HG03025 (cell line): ENCODE measurements around the gene PDE11A.
"Not testable (repeated sequence)": the region's sequence is repeated elsewhere in the genome, so short reads cannot be mapped to it uniquely, and the experiment has no call there.

Experiments
- ATAC-seq: cut with Tn5 transposase; IDR thresholded peaks from one replicate; pipeline ENCODE4 v1.9.1; 2021; ENCODE audit warnings: mild to moderate bottlenecking, moderate library complexity; ENCODE audit not compliant: unreplicated experiment, low FRiP score

The PDE11A gene

DNA sequence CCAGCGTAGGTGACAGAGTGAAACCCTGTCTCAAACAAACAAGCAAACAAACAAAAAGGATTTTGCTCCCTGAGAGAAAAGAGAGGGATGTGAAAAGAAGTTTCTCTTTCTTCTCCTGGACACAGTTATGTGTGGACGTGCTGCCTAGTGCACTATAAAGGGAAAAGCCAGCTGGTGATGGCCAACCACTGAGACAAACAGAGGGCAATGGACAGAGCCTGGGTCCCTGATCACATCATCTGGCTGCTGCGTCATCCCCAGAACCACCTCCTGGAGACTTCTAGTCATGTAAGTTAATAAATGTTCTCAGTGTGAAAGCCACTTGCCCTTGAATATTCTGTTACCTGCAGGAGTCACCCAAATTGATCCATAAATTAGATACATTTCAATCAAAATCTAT lies 184.9 kb downstream of the PDE11A start:
- no peak for ATAC-seq

DNA sequence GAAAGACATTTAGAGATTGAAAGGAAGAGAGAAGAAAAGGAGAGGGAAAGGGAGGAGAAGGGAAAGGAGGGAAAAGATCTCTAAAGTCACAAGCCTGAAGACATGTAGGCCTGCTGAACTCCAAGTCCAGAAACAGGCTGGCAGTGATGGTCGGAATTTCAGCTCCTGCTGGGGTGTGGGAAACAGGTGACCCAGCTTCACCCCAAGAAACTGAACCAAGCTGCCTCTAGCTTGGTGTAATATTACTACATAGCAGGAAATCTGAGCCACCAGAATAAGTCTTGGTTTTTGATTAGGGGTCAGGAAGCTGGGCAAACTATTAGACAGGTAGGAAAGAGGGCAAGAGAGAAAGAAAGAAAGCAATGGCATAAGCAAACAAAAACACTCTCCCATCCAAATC lies 185.8 kb downstream of the PDE11A start:
- ATAC-seq, result no peak

DNA sequence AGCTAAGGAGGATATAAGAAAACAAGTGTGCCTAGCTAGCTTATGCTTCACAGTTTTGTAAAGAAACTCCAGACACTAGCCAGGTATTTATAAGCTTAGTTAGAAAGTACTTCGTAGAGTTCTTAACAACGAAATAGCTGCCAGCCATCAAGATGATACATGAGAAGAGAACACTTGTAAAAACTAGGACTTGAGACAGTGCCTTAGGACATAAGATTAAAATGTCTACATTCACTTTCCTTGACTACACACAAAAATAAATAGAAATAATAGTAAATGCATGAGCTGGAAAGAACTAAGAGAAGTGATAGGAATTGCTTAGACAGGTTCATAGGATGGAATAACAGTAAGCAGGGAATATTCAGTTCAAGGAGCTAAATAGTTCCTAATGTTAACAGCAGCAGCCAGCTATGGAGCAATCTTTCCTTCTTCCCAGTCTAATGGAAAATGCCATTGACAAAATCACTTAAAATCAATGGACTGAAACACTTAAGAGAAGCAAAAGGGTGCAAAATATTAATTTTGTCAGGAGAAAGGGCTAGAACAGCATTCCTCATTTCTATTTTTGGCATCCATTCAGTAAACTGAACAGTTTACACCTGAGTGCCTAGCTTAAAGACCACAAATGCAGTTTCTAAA lies 186.6 kb downstream of the PDE11A start:
- ATAC-seq, result no peak

DNA sequence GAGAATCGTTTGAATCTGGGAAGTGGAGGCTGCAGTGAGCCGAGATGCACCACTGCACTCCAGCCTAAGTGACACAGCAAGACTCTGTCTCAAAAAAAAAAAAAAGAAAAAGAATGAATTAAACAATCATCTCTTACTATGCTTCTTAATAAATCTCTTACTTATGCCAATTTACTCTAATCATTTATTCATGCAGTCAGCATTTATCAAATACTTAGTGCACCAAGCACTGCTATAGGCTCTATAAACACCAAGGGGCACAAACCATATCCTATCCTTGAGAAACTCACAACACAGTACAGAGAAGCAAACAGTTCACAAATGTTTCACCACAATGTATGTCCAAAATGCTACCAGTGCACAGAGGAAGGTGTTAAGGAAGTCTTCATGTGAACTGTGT lies 189.4 kb downstream of the PDE11A start:
- no peak for ATAC-seq

DNA sequence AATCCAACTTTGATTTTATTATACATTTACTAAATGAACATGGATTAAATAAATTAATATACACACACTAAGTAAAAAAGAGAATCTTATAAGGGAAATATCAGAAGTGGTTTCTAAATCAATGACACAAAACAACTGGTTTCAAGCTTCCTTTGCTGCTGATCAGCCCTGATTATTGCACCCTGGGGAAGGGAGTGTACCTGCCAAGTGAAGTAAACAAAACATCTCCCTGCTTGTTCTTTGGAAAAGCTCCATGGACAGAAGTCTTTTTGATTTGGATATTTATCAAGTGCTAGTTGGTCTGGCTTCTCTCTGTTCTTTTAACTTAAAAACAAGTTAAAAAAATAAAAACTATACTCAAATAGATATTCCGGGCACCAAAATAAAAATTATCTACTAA lies 190.1 kb downstream of the PDE11A start:
- no peak for ATAC-seq

DNA sequence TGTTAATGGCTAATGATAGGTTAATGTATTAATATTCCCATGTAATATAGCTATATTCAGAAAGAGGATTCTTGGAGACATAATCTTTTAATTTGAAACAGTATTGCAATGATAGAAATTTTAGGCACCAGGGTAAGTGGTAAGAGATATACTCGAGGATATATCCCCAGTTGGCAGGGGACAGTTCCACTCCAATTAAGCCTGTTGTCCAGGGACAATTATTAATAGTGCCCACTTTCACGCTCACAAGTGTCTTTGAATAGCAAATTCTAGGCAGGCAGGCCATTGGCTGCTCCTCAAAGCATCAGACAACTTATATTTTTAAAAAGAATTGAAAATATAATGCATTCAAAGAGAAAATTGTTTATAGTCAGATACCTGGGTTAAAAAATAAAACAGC lies 190.7 kb downstream of the PDE11A start:
- ATAC-seq, result no peak

DNA sequence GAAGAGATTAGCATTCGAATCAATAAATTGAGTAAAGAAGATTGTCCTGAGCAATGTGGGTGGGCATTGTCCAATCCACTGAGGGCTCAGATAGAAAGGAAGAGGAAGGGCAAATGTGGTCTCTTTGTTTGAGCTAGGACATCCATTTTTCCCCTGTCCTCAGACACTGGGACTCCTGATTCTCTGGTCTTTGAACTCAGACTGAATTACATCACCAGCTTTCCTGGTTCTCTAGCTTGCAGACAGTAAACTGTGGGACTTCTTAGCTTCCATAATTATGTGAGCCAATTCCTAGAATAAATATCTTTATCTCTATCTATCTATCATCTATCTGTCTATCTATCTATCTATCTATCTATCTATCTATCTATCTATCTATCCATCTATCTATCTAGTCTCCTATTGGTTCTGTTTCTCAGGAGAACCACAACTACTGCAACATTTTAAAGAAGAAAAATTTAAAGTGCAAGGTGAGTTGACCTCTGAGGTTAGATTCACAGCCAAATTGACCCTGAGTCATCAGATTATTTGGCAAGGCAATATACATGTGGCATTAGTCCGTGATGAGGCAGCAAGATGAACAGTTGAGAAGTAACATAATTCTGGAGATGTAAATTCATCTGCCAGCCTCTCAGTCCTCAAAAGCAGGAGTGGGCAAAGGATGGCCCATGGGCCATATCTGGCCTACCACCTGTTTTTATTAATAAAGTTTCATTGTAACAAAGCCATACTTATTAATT lies 191.4 kb downstream of the PDE11A start:
- ATAC-seq, result no peak

DNA sequence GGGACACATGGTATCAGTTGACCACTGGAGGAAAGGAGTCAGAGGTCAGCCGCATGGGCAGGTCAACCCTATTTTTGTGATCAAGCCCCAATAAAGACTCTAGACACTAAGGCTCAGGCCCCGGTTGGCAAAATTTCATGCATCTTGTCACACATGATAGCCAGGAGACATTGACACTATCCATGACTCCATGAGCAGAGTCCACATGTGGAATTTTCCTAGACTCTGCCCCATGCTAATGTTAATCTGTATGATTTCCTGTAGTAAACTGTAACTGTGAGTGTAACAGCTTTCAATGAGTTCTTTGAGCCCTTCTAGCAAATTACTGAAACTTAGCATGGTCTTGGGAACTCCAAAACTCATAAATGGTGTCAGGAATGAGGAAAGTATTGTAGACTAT lies 192.3 kb downstream of the PDE11A start:
- ATAC-seq, result no peak

DNA sequence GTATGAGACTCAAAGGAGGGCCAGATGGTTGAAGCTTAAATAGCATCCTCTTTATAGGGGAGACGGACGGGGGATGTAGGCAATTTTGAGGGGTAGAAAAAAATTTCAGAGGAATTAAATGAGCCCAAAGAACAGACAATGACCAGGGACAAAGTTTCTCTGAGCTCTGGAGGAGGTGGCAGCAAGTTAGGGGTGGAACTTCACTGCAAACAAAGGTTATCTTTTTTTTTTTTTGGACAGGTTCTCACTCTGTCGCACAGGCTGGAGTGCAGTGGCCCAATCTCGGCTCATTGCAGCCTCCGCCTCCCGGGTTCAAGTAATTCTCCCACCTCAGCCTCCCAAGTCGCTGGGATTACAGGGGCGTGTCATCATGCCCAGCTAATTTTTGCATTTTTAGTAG lies 195.6 kb downstream of the PDE11A start:
- ATAC-seq, result no peak

DNA sequence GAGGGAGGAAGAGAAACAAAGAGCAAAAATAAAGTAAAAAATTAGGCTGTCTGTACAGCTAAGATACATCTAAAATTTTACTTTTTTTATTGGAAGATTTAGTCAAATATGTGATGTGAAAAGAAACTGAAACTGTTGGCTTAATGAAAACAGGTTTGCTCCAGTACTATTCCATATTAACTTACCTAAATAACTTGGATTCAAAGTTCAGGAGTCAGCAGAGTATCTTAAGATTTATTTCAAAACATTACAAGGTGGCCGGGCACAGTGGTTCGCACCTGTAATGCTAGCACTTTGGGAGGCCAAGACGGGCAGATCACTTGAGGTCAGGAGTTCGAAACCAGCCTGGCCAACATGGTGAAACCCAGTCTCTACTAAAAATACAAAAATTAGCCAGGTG lies 197.9 kb downstream of the PDE11A start:
- no peak for ATAC-seq

DNA sequence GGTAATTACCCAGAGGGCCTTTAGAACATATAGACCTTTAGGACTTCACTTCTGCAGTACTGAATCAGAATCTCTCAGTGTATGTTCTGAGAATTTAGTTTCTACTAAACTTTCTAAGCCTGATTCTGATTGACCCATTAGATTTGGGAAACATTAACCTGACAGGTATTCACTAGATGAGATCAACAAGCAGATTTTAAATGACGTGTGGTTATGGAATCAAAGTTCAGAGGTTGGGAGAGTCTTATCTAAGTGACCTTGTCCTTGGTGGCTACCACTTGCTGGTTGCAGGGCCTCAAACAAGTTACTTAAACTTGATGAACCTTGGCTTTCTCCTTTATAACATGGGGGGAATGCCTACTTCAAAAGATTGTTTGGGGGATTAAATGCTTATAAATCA lies 198.7 kb downstream of the PDE11A start:
- no peak for ATAC-seq

DNA sequence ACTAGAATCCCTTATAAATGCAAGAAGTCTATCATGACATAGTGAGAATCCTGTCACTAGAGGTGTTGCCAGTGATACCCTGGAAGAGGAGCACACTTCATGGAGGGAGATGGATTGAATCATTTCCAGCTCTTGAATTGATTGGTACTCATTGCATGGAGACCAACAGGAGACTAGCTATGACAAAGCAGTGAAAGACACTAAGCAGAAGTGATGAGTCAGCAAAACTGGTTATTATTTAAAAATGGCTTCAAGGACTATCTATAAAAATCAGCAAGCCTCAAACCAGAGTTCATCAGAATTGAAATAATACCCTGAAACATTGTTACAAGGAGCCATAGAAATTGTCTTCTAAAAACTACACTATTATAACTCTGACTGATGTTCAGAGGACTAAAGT lies 200.3 kb downstream of the PDE11A start:
- no peak for ATAC-seq

DNA sequence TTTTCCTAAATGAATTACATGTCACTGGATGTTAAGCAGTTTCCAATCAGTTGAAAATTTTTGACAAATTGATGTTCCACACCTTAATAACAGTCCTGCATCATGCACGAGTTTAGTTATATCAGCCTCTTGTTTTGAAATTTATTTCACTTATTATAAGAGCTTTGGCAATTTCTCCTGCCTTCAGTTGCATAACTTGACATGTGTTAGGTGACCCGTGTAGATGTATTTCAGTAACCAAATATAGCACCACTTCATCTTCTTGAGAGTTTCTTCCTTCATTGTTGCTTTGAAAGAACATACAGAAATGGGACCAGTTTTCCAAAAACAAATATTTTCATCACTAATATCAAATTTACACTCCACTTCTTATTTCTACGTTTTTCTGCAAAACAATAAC lies 202.7 kb downstream of the PDE11A start:
- no peak for ATAC-seq

DNA sequence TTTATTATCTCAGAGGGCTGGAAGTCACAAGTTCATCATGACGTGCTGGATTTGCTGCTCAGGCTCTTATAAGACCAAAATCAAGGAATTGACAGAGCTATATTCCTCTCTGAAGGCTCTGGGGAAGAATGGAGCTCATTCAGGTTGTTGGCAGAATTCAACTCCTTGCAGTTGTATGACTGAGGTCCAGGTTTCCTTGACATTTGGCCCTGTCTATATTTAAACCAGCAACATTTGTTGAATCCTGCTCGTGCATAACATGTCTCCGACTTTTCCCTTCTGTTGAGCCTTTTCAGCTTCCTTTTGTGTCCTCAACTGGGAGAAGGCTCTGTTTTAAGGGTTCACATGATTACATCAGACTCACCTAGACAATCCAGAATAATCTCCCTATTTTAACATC lies 203.4 kb downstream of the PDE11A start:
- no peak for ATAC-seq

DNA sequence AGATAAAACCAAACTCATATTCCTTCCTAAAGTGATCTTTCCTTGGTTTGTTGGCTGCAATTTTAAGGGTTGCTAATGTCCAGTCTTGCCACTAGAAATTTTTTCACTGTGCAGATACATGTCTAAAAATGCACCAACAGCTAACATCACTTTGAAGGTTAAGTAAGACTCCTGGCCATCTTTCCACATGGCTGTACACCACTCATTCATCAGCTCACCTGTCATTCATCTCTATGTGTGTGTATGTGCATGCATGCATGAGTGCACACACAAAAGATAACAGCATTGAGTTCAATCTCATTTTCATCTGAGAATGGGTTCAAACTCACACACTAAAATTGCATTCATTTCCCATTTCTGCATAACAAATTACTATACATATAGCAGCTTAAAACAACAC lies 203.8 kb downstream of the PDE11A start:
- no peak for ATAC-seq

DNA sequence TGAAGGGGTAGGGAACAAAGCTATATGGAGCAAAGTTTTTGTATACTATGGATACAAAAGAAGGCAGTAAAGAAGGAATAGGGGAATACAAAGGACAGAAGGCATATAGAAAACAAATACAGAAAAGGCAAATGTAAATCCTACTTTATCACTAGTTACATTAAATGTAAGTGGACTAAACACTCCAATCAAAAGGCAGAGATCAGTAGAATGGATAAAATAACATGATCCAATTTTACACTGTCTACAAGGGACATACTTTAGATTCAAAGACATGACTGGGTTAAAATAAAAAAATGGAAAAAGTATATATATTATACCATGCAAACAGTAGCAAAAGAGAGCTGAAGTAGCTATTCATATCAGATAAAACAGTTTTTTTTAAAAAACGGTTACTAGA lies 215.0 kb downstream of the PDE11A start:
- ATAC-seq, result no peak

DNA sequence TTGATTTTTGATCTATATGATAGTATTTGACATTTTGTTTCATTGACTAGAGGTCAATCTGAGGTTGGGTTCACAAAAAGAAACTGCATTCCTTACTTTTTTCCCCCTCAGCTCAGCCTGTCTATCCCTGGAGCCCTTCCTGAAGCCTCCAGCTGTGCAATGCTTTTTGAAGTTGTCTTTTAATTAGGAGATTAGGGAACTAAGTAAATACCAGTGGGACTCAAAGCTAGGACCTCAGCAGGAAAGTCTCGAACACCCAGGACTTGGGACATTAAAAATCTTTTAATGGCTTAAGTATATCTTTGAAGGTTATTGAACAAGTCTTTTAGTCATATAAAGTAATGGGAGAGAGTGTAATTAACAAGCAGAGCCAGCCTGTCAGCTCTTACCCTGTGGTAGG lies 220.2 kb downstream of the PDE11A start:
- no peak for ATAC-seq

DNA sequence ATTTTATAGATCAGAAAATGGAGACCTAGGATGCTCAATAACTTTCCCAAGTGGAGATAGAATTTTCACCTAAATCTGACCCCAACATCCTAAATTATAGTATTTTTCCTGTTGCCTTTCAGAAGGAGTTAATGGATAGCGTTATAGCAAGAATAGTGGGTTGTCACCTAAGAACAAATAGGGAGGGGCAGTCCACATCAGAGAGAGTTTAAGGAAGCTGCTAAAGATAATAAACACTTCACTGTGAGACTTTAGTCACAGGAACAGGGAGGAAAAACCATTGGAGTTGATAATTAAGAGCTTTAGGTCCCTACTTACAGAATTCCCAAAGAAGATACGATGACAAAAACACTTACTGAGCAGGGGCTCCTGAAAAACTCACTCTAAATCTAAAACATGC lies 229.4 kb downstream of the PDE11A start:
- ATAC-seq, result no peak

DNA sequence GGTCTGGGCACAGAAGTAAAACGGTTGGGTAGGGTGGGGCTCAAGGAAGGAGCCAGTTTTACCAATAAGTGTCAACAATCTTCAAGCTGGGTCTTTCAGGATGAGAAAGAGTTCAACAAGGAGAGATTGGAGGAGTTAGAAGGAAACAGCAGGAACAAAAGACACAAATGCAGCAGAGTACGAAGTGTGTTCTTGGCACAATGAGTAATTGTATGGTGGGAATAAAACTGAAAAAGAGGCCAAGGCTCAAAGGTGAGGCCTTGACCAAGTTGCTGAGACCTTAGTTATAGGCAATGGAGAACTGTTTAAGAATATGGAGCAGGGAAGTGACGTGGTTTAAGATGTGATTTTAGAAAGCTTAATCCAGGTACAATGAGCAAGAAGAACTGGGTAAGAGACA lies 230.3 kb downstream of the PDE11A start:
- ATAC-seq, result no peak

DNA sequence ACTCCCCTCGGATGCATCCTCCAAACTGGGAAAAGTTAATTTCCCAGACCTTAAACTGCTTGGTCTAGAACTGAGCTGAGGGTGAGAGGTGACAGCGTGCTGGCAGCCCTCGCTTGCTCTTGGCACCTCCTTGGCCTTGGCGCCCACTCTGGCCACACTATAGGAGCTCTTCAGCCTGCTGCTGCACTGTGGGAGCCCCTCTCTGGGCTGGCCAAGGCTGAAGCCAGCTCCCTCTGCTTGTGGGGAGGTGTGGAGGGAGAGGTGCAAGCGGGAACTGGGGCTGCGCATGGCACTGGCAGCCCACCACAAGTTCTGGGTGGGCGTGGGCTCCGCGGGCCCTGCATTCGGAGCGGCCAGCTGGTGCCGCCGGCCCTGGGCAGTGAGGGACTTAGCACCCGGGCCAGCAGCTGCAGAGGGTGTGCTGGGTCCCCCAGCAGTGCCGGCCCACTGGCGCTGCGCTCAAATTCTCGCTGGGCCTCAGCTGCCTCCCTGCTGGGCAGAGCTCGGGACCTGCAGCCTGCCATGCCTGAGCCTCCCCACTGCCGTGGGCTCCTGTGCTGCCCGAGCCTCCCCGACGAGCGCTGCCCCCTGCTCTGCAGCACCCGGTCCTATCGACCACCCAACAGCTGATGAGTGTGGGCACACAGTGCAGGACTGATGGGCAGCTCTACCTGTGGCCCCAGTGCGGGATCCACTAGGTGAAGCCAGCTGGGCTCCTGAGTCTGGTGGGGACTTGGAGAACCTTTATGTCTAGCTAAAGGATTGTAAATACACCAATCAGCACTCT lies 237.0 kb downstream of the PDE11A start:
- ATAC-seq, result not testable (repeated sequence)

DNA sequence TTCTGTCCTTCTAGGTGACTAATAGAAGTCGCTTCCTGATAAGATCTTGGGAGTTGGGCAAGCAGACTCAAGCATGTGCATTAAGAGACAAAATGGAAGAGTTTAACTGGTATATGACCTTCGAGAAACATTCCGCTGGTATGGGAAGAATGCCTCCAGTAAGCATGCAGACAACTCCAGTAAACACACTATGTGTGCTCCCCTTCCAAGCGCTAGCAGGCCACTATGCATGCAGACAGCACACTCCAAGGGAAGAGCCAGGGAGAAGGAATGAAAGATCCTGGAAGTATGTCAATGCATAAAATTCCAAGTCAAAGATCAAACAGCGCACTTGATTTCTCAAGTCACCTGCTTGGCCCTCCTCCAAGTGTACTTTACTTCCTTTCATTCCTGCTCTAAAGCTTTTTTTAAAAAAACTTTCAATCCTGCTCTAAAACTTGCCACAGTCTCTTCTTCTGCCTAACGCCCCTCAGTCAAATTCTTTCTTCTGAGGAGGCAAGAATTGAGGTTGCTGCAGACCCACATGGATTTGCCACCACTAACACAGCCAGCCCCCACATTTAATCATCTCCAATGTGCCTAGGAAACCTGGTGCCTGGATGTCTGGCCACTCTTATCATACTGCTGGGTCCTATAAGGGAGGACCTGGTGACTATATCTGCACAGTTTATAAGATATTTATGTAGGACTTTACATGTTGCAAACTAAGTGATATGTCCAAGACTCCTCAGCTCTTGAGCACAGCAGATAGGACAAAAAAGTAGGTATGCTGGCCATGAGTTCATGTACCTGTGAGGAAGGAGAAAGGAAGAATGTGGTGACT lies 239.8 kb downstream of the PDE11A start:
- no peak for ATAC-seq
